K562 (cell line): Measurements from ENCODE around the gene RGS14.

Experiments used
- EZH2 ChIP-seq: IDR thresholded peaks from 2 replicates; pipeline ENCODE4 v1.6.1; 2012; ENCODE audit warnings: low read depth, mild to moderate bottlenecking, inconsistent platforms, low read length, borderline replicate concordance
- FOXM1 ChIP-seq, 2 experiments: fragments of 450-650 bp in 1 of 2; sonication (generic) in 1 of 2; formaldehyde crosslinking in 1 of 2; IDR thresholded peaks; 2 replicates each; pipeline versions ENCODE4 v1.6.1 to v1.9.0; 2017 to 2022; ENCODE audit warnings: low read depth in 2 of 2, mild to moderate bottlenecking in 2 of 2, missing genetic modification reagents in 1 of 2, moderate library complexity in 1 of 2
- MYC ChIP-seq, 2 experiments: fragments of 250-450 bp in 1 of 2; sonication (Bioruptor Pico) in 1 of 2; IDR thresholded peaks; 2 replicates each; pipeline versions ENCODE4 v1.5.1 to v1.6.1; 2012 to 2021; ENCODE audit warnings: low read depth in 2 of 2, borderline replicate concordance in 1 of 2, improper control_type of control experiment in 1 of 2, low read length in 1 of 2, mild to moderate bottlenecking in 1 of 2, moderate library complexity in 1 of 2
- POLR2A ChIP-seq: fragments of 450-650 bp; conservative IDR thresholded peaks from 2 replicates; pipeline ENCODE4 v1.6.1; 2016

GRCh38 chr5:177325868-177326381 is 31.8 kb upstream of the RGS14 start:
- TF ChIP-seq POLR2A, result no peak
- TF ChIP-seq EZH2, result no peak
- TF ChIP-seq FOXM1 (IDR thresholded peaks at IDR 0.05; ENCODE audit: low read depth), result no peak
- no peak for TF ChIP-seq FOXM1 (CRISPR knock-in tag; IDR thresholded peaks at IDR 0.05; ENCODE audit: low read depth)
- TF ChIP-seq MYC (IDR thresholded peaks at IDR 0.05; ENCODE audit: low read depth, low read length), result no peak
- no peak for TF ChIP-seq MYC (CRISPR knock-in tag; IDR thresholded peaks at IDR 0.05; ENCODE audit: borderline replicate concordance, low read depth)
